Caco-2 (cell line): Measurements from ENCODE around the gene EFNA2. TPM values are rescaled to one million over a fixed set of nuclear protein-coding genes. Genes with fewer than 3 reads are reported as not detected.
A peak's percentile ranks its signal among the peaks of the same experiment; 100 is the strongest.

Source experiments
- BruUV-seq: library from RNA; stranded (reverse); fragments of 400-500 nt; replicated peaks from 2 replicates; lab custom pipeline; 2021; lab: Mats Ljungman, UMichigan
- CTCF ChIA-PET: fragments of 300-600 bp; sonication (Branson Sonifier 250); formaldehyde crosslinking; loops from one replicate; lab custom pipeline; 2022; ENCODE audit warnings: antibody characterized with exemption; lab: Charles Lee
- POLR2A ChIA-PET: fragments of 300-600 bp; sonication (Branson Sonifier 250); formaldehyde crosslinking; loops from one replicate; lab custom pipeline; 2022; ENCODE audit warnings: antibody characterized with exemption; lab: Charles Lee
- DNase-seq, 2 experiments: peaks; one replicate each; pipeline versions ENCODE4 v3.0.0 to v3.0.0-alpha.2; 2020 to 2022
- H3K27me3 ChIP-seq: replicated peaks from 2 replicates; pipeline ENCODE4 v1.6.0; 2011; ENCODE audit warnings: low read length; ENCODE audit not compliant: control insufficient read depth, insufficient read depth
- H3K36me3 ChIP-seq: 2 replicates; pipeline ENCODE4 v1.5.1; 2011; ENCODE audit warnings: low read length; ENCODE audit not compliant: control insufficient read depth, insufficient read depth
- H3K4me1 ChIP-seq: fragments of 250-450 bp; sonication (Bioruptor Pico); 2 replicates; pipeline ENCODE4 v1.5.1; 2020; ENCODE audit warnings: mild to moderate bottlenecking
- H3K4me3 ChIP-seq: 2 replicates; pipeline ENCODE4 v1.5.1; 2011; ENCODE audit warnings: low read depth, mild to moderate bottlenecking, control low read depth, low read length
- H3K9me3 ChIP-seq: fragments of 250-450 bp; sonication (Bioruptor Pico); 2 replicates; pipeline ENCODE4 v1.5.1; 2020; ENCODE audit warnings: mild to moderate bottlenecking, moderate library complexity
- H3K27ac Mint-ChIP-seq: one replicate; pipeline ENCODE4 v1.8.0; 2022; ENCODE audit warnings: mixed read lengths; ENCODE audit not compliant: unreplicated experiment
- H3K27me3 Mint-ChIP-seq: one replicate; pipeline ENCODE4 v1.8.0; 2022; ENCODE audit warnings: mixed read lengths; ENCODE audit not compliant: insufficient read depth, unreplicated experiment
- H3K36me3 Mint-ChIP-seq: one replicate; pipeline ENCODE4 v1.8.0; 2022; ENCODE audit warnings: mild to moderate bottlenecking, mixed read lengths; ENCODE audit not compliant: insufficient read depth, unreplicated experiment
- H3K4me1 Mint-ChIP-seq: one replicate; pipeline ENCODE4 v1.8.0; 2022; ENCODE audit warnings: low read depth, mixed read lengths; ENCODE audit not compliant: unreplicated experiment
- H3K4me3 Mint-ChIP-seq: one replicate; pipeline ENCODE4 v1.8.0; 2022; ENCODE audit warnings: mild to moderate bottlenecking, moderate library complexity, mixed read lengths; ENCODE audit not compliant: unreplicated experiment
- H3K9me3 Mint-ChIP-seq: one replicate; pipeline ENCODE4 v1.8.0; 2022; ENCODE audit warnings: mixed read lengths; ENCODE audit not compliant: unreplicated experiment
- CTCF ChIP-seq, 2 experiments: fragments of 200-600 bp in 1 of 2; IDR thresholded peaks; 1 replicate in 1 of 2; 2 replicates in 1 of 2; pipeline versions ENCODE4 v1.5.1 to v1.8.0; 2011 to 2022; ENCODE audit warnings: antibody characterized with exemption in 1 of 2, control low read depth in 1 of 2, inconsistent platforms in 1 of 2, low read depth in 1 of 2, low read length in 1 of 2, mild to moderate bottlenecking in 1 of 2, moderate library complexity in 1 of 2; ENCODE audit not compliant: insufficient read depth in 1 of 2, severe bottlenecking in 1 of 2, unreplicated experiment in 1 of 2
- intact Hi-C: fragments of 100-400 bp; cut with micrococcal nuclease; formaldehyde crosslinking; loops from one replicate; pipeline ENCODE4 v1.10.0; 2022; ENCODE audit not compliant: unreplicated experiment
- total RNA-seq: library from RNA; stranded (reverse); gene quantifications from 2 replicates; pipeline ENCODE4 v1.2.3, GENCODE V29; 2022

The EFNA2 gene
- total RNA-seq, 1 experiment from 2014 or later: 18.6 TPM

DNA sequence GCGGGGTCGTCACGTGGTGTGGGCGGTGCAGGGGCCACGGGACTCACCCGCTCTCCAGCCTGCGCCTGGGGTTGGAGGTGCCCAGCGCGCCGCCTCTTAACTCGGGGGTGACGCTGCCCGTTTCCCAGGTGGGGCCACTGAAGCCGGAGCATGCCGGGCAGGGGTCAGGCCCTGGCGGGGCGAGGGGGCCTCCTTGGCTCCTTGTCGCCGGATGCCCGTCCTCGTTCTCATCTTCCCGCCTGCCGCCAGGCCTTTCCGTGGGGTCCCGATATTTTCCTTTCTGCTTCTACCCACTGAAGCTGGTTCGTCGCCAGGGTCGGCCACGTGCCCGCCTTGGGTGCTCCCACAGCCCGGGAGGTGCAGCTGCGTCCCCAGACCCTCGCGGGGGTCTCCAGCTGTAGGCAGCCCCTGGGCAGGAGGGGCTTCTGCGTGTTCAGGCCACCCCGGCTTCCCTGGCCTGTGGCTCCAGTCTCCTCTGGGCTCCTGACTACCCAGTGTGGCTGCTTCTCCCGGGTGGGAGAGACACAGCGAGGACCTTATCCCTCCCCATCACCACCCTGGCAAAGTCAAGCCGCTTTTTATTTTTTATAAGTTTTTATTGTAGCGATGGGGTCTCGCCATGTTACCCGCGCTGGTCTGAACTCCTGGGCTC is 9.6 kb upstream of the EFNA2 start:
- H3K4me3 ChIP-seq: peak overlapping the region; percentile 86
- Mint-ChIP-seq H3K4me3 (peak overlapping the region; percentile 83), H3K4me1 (peaks cover 16% of the 10 kb centered on the region), H3K27me3 (no peaks in the 10 kb centered on the region), H3K9me3 (no peaks in the 10 kb centered on the region), H3K36me3 (peaks cover 72% of the 10 kb centered on the region), H3K27ac (peak overlapping the region; percentile 91)
- ChIA-PET CTCF (no interaction called here), POLR2A (no interaction called here)
- peaks cover 5% of the 10 kb centered on the region for H3K36me3 ChIP-seq
- no peak for DNase-seq
- H3K4me1 ChIP-seq: peaks cover 17% of the 10 kb centered on the region
- no peaks in the 10 kb centered on the region for H3K9me3 ChIP-seq
- intact Hi-C loops: loop anchor here (5.0 kb wide), 1 partner anchor 41 kb away; no protein-coding TSS in a partner anchor
- no peaks in the 10 kb centered on the region for H3K27me3 ChIP-seq
- TSS peak; percentile 12 for BruUV-seq
- TF ChIP-seq CTCF (IDR thresholded peaks at IDR 0.05; ENCODE audit: insufficient read depth in 1 of 2, low read depth in 1 of 2, low read length in 1 of 2, severe bottlenecking in 1 of 2, unreplicated experiment in 1 of 2): no peak

- TF ChIP-seq CTCF (IDR thresholded peaks at IDR 0.05; ENCODE audit: insufficient read depth in 1 of 2, low read depth in 1 of 2, low read length in 1 of 2, severe bottlenecking in 1 of 2, unreplicated experiment in 1 of 2): no peak
- Histone ChIP-seq H3K4me3 (peak overlapping the region; percentile 86), H3K9me3 (no peaks in the 10 kb centered on the region), H3K27me3 (no peaks in the 10 kb centered on the region), H3K36me3 (peaks cover 5% of the 10 kb centered on the region), H3K4me1 (peaks cover 14% of the 10 kb centered on the region)
- CTCF ChIA-PET: no interaction called here
- POLR2A ChIA-PET: no interaction called here
- Mint-ChIP-seq H3K27ac (peak overlapping the region; percentile 91), H3K4me3 (peak overlapping the region; percentile 83), H3K9me3 (no peaks in the 10 kb centered on the region), H3K27me3 (no peaks in the 10 kb centered on the region), H3K4me1 (peaks cover 16% of the 10 kb centered on the region), H3K36me3 (peaks cover 69% of the 10 kb centered on the region)
- no TSS peak for BruUV-seq
- DNase-seq: no peak
- intact Hi-C loops: loop anchor here (5.0 kb wide), 1 partner anchor 41 kb away; no protein-coding TSS in a partner anchor
Observed at GRCh38 chr19:1276628-1277022, 9.0 kb upstream of the EFNA2 start.

DNA sequence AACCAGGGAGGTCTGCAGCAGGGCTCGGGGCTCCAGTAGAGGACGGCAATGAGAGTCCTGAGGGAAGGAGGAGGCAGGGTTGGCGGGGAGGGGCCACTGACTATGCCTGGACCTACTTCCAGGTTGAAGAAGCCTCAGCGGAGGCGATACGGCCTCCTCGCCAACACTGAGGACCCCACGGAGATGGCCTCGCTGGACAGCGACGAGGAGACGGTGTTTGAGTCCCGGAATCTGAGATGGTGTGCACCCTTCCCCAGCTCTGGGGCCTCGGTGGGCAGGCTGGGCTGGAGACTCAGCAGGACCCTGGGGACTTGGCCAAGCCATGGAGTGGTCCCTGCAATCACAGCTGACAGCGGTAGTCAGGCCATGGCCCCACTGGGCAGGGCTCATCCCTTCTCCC is 8.6 kb upstream of the EFNA2 start:
- DNase-seq: no peak
- H3K27ac Mint-ChIP-seq: peak overlapping the region; percentile 91
- Histone ChIP-seq H3K4me1 (peaks cover 14% of the 10 kb centered on the region), H3K27me3 (no peaks in the 10 kb centered on the region), H3K36me3 (peaks cover 5% of the 10 kb centered on the region), H3K9me3 (no peaks in the 10 kb centered on the region), H3K4me3 (peak overlapping the region; percentile 86)
- H3K4me3 Mint-ChIP-seq: peak overlapping the region; percentile 83
- TF ChIP-seq CTCF (IDR thresholded peaks at IDR 0.05; ENCODE audit: insufficient read depth in 1 of 2, low read depth in 1 of 2, low read length in 1 of 2, severe bottlenecking in 1 of 2, unreplicated experiment in 1 of 2): no peak
- H3K4me1 Mint-ChIP-seq: peaks cover 16% of the 10 kb centered on the region
- ChIA-PET CTCF (no interaction called here), POLR2A (no interaction called here)
- H3K9me3 Mint-ChIP-seq: no peaks in the 10 kb centered on the region
- H3K27me3 Mint-ChIP-seq: no peaks in the 10 kb centered on the region
- H3K36me3 Mint-ChIP-seq: peaks cover 68% of the 10 kb centered on the region
- intact Hi-C loops: loop anchor here (5.0 kb wide), 1 partner anchor 40 kb away; no protein-coding TSS in a partner anchor
- BruUV-seq: no TSS peak
